NAMALWA (cell line): ENCODE measurements around the gene ZBTB8OS.

ENCODE experiments used
- DNase-seq: peaks from one replicate; pipeline ENCODE4 v3.0.0-alpha.2; 2015; ENCODE audit warnings: low spot score

Gene ZBTB8OS

GRCh38 chr1:32611859-32612188, 38.5 kb downstream of the ZBTB8OS start:
- no peak for DNase-seq

- no peak for DNase-seq
These were observed 41.2 kb downstream of the ZBTB8OS start for GRCh38 chr1:32609180-32609579.

- DNase-seq: no peak
These were observed 43.6 kb downstream of the ZBTB8OS start for GRCh38 chr1:32606565-32607371.

- no peak for DNase-seq
These were observed 44.5 kb downstream of the ZBTB8OS start for GRCh38 chr1:32605711-32606424.

- DNase-seq: no peak
These were observed 50.3 kb downstream of the ZBTB8OS start for GRCh38 chr1:32600034-32600433.

- DNase-seq: no peak
These were observed 57.4 kb downstream of the ZBTB8OS start for GRCh38 chr1:32592943-32593342.

GRCh38 chr1:32580348-32581017, 69.9 kb downstream of the ZBTB8OS start:
- no peak for DNase-seq
